GM18526 (cell line): ENCODE results near the gene EIF1AD.

Experiments
- POLR2A ChIP-seq: IDR thresholded peaks from 3 replicates; pipeline ENCODE4 v1.6.1; 2011; ENCODE audit not compliant: insufficient read length; ENCODE audit errors: extremely low read depth

Gene EIF1AD

GRCh38 chr11:65946655-65947054 lies 55.3 kb downstream of the EIF1AD start:
- no peak for TF ChIP-seq POLR2A
